T-cell (primary cell): ENCODE results near the gene RAB31. TPM values are rescaled to one million over a fixed set of nuclear protein-coding genes. Genes with fewer than 3 reads are reported as not detected.

Experiments used
- ATAC-seq, 4 experiments: fragments of 200-7000 bp in 3 of 4; fragments of 150-1000 bp in 1 of 4; cut with Tn5 transposase; replicated peaks in 1 of 4; 1 replicate in 3 of 4; 2 replicates in 1 of 4; pipeline ENCODE4 v1.10.0; 2021; ENCODE audit warnings: moderate library complexity in 3 of 4, mild to moderate bottlenecking in 2 of 4, moderate number of reproducible peaks in 1 of 4
- CTCF ChIA-PET, 2 donors: fragments of 300-600 bp; sonication (Branson Sonifier 250); formaldehyde crosslinking; loops; one replicate each; lab custom pipeline; 2022; ENCODE audit warnings: antibody characterized with exemption in 2 of 2; lab: Charles Lee
- POLR2A ChIA-PET, 2 donors: fragments of 300-600 bp; sonication (Branson Sonifier 250); formaldehyde crosslinking; loops; one replicate each; lab custom pipeline; 2022; ENCODE audit warnings: antibody characterized with exemption in 2 of 2; lab: Charles Lee
- DNase-seq, 35 experiments: peaks; one replicate each; pipeline versions ENCODE4 v3.0.0 to v3.0.0-alpha.2; 2013 to 2023
- H3K27ac ChIP-seq: one replicate; pipeline ENCODE4 v1.5.1; 2013; ENCODE audit warnings: low read length
- H3K27me3 ChIP-seq, 2 experiments: replicated peaks in 1 of 2; 1 replicate in 1 of 2; 2 replicates in 1 of 2; pipeline versions ENCODE4 v1.6.1 to v1.7.0; 2013; ENCODE audit warnings: low read length in 1 of 2, mixed read lengths in 1 of 2; ENCODE audit not compliant: control insufficient read depth in 2 of 2, insufficient read depth in 2 of 2; ENCODE audit errors: extremely low read depth in 1 of 2
- H3K36me3 ChIP-seq, 2 donors: 1 replicate in 1 of 2; 2 replicates in 1 of 2; pipeline versions ENCODE4 v1.6.1 to v1.7.0; 2013; ENCODE audit warnings: low read length in 1 of 2; ENCODE audit not compliant: control insufficient read depth in 2 of 2, insufficient read depth in 1 of 2; ENCODE audit errors: extremely low read depth in 1 of 2
- H3K4me1 ChIP-seq, 2 experiments: 1 replicate in 1 of 2; 2 replicates in 1 of 2; pipeline versions ENCODE4 v1.6.1 to v1.7.0; 2013; ENCODE audit warnings: low read length in 2 of 2, mixed read lengths in 1 of 2; ENCODE audit not compliant: insufficient read depth in 2 of 2, control insufficient read depth in 1 of 2; ENCODE audit errors: extremely low read depth in 1 of 2
- H3K4me3 ChIP-seq, 2 donors: 1 replicate in 1 of 2; 2 replicates in 1 of 2; pipeline versions ENCODE4 v1.5.1 to v1.7.0; 2013; ENCODE audit warnings: mild to moderate bottlenecking in 2 of 2, low read length in 1 of 2, moderate library complexity in 1 of 2; ENCODE audit not compliant: control insufficient read depth in 1 of 2; ENCODE audit errors: extremely low read depth in 1 of 2
- H3K9me3 ChIP-seq: 2 replicates; pipeline ENCODE4 v1.7.0; 2013
- H3K27ac Mint-ChIP-seq, 2 donors: one replicate each; pipeline ENCODE4 v1.8.0; 2020 to 2021; ENCODE audit warnings: mild to moderate bottlenecking in 2 of 2, mixed read lengths in 2 of 2
- H3K27me3 Mint-ChIP-seq, 2 donors: one replicate each; pipeline ENCODE4 v1.8.0; 2021 to 2022; ENCODE audit warnings: mixed read lengths in 2 of 2
- H3K36me3 Mint-ChIP-seq: one replicate; pipeline ENCODE4 v1.8.0; 2021; ENCODE audit warnings: mixed read lengths
- H3K4me1 Mint-ChIP-seq, 3 donors: one replicate each; pipeline ENCODE4 v1.8.0; 2020 to 2022; ENCODE audit warnings: mixed read lengths in 3 of 3, mild to moderate bottlenecking in 1 of 3
- H3K4me3 Mint-ChIP-seq, 3 donors: one replicate each; pipeline ENCODE4 v1.8.0; 2020 to 2022; ENCODE audit warnings: mild to moderate bottlenecking in 3 of 3, mixed read lengths in 3 of 3, moderate library complexity in 3 of 3
- H3K9me3 Mint-ChIP-seq, 3 donors: one replicate each; pipeline ENCODE4 v1.8.0; 2020 to 2022; ENCODE audit warnings: mixed read lengths in 3 of 3
- WGBS: methylation state at CpG from one replicate; pipeline ENCODE4 v1.1.5; 2013; ENCODE audit warnings: missing lambda C conversion rate; ENCODE audit not compliant: insufficient coverage; 5-methylcytosine and 5-hydroxymethylcytosine counted together
- total RNA-seq, 35 experiments: library from RNA in 6 of 35; stranded (reverse) in 6 of 35; fragments of 120-200 nt in 1 of 35; gene quantifications; one replicate each; pipeline versions ENCODE4 v1.2.1 to v1.2.4 and lab custom pipeline; 2013 to 2026

The RAB31 gene
- total RNA-seq, 5 donors from 2014 or later (not counting 1 experiment from before 2014, with no cell fraction given), result 0.60 to 2.0 (median 1.5) TPM

- H3K4me1 Mint-ChIP-seq, result no peaks in the 10 kb centered on the region
- H3K36me3 ChIP-seq, result no peaks in the 10 kb centered on the region
- H3K27me3 Mint-ChIP-seq, result peaks cover 4 to 8% of the 10 kb centered on the region in 2 donors
- no peaks in the 10 kb centered on the region for H3K27me3 ChIP-seq
- ChIA-PET CTCF (no interaction called here), POLR2A (no interaction called here)
- H3K36me3 Mint-ChIP-seq, result no peaks in the 10 kb centered on the region
- H3K4me3 Mint-ChIP-seq, result no peak overlapping the region
- H3K4me3 ChIP-seq, result no peak overlapping the region
- no peaks in the 10 kb centered on the region for H3K9me3 ChIP-seq
- no peak for ATAC-seq
- no peak overlapping the region for H3K27ac ChIP-seq
- no peaks in the 10 kb centered on the region for H3K4me1 ChIP-seq
- no peak for DNase-seq
- H3K27ac Mint-ChIP-seq, result no peak overlapping the region
- 82% methylated on average over 4 of the region's 7 CpGs for WGBS
- no peaks in the 10 kb centered on the region for H3K9me3 Mint-ChIP-seq
Measured at GRCh38 chr18:9859232-9859631, 151.1 kb downstream of the RAB31 start.

- Mint-ChIP-seq H3K4me1 (no peaks in the 10 kb centered on the region), H3K36me3 (peaks cover 3% of the 10 kb centered on the region)
Measured at GRCh38 chr18:9860682-9861081, 152.6 kb downstream of the RAB31 start.

GRCh38 chr18:9861157-9861556 lies 153.1 kb downstream of the RAB31 start:
- no peaks in the 10 kb centered on the region for H3K36me3 ChIP-seq

More at GRCh38 chr18:9860682-9861081, 152.6 kb downstream of the RAB31 start:
- no peak for ATAC-seq
- Histone ChIP-seq H3K36me3 (no peaks in the 10 kb centered on the region), H3K27me3 (no peaks in the 10 kb centered on the region), H3K27ac (no peak overlapping the region), H3K9me3 (no peaks in the 10 kb centered on the region), H3K4me3 (no peak overlapping the region), H3K4me1 (no peaks in the 10 kb centered on the region)
- POLR2A ChIA-PET, result interaction anchor here in 1 of 2 donors (0.7 kb wide), 1 partner anchor 444 kb away, joined by 7 read pairs; no protein-coding TSS in a partner anchor
- Mint-ChIP-seq H3K4me3 (no peak overlapping the region), H3K9me3 (peaks cover 3 to 9% (median 5%) of the 10 kb centered on the region in 3 donors), H3K27ac (no peak overlapping the region), H3K27me3 (peaks cover 6 to 7% of the 10 kb centered on the region in 2 donors)
- DNase-seq, result no peak
- CTCF ChIA-PET, result no interaction called here
- WGBS, result no CpG with 5 or more reads among the region's 4 CpGs

GRCh38 chr18:9861933-9862332 lies 153.8 kb downstream of the RAB31 start:
- ATAC-seq, result no peak
- no peaks in the 10 kb centered on the region for H3K4me1 Mint-ChIP-seq

More at GRCh38 chr18:9861157-9861556, 153.1 kb downstream of the RAB31 start:
- ChIA-PET POLR2A (interaction anchor here in 1 of 2 donors (0.7 kb wide), 1 partner anchor 444 kb away, joined by 7 read pairs; no protein-coding TSS in a partner anchor), CTCF (no interaction called here)
- Histone ChIP-seq H3K4me1 (no peaks in the 10 kb centered on the region), H3K4me3 (no peak overlapping the region), H3K27me3 (no peaks in the 10 kb centered on the region), H3K27ac (no peak overlapping the region), H3K9me3 (no peaks in the 10 kb centered on the region)
- DNase-seq, result no peak
- H3K27me3 Mint-ChIP-seq, result peaks cover 7 to 9% of the 10 kb centered on the region in 2 donors
- ATAC-seq, result no peak
- H3K36me3 Mint-ChIP-seq, result peaks cover 7% of the 10 kb centered on the region
- no peak overlapping the region for H3K4me3 Mint-ChIP-seq
- H3K9me3 Mint-ChIP-seq, result peaks cover 8 to 14% (median 10%) of the 10 kb centered on the region in 3 donors
- no peak overlapping the region for H3K27ac Mint-ChIP-seq
- no peaks in the 10 kb centered on the region for H3K4me1 Mint-ChIP-seq

GRCh38 chr18:9862686-9863085 lies 154.6 kb downstream of the RAB31 start:
- peaks cover 7 to 9% of the 10 kb centered on the region in 2 donors for H3K27me3 Mint-ChIP-seq
- POLR2A ChIA-PET, result interaction anchor here in 1 of 2 donors (0.6 kb wide), 1 partner anchor 24 kb away, joined by 5 read pairs; no protein-coding TSS in a partner anchor
- H3K4me3 Mint-ChIP-seq, result no peak overlapping the region
- H3K9me3 ChIP-seq, result no peaks in the 10 kb centered on the region
- H3K4me1 ChIP-seq, result no peaks in the 10 kb centered on the region
- 0% methylated on average over 1 of the region's 3 CpGs for WGBS
- no peaks in the 10 kb centered on the region for H3K36me3 ChIP-seq
- H3K4me3 ChIP-seq, result no peak overlapping the region
- peaks cover 7% of the 10 kb centered on the region for H3K36me3 Mint-ChIP-seq
- no peak overlapping the region for H3K27ac ChIP-seq
- ATAC-seq (no peak), DNase-seq (no peak)
- H3K27ac Mint-ChIP-seq, result no peak overlapping the region
- CTCF ChIA-PET, result no interaction called here
- no peaks in the 10 kb centered on the region for H3K27me3 ChIP-seq
- no peaks in the 10 kb centered on the region for H3K4me1 Mint-ChIP-seq
- H3K9me3 Mint-ChIP-seq, result peaks cover 9 to 21% (median 16%) of the 10 kb centered on the region in 3 donors

More at GRCh38 chr18:9861933-9862332, 153.8 kb downstream of the RAB31 start:
- H3K9me3 ChIP-seq, result no peaks in the 10 kb centered on the region
- H3K36me3 ChIP-seq, result no peaks in the 10 kb centered on the region
- H3K4me1 ChIP-seq, result no peaks in the 10 kb centered on the region
- DNase-seq, result no peak
- WGBS, result 50% methylated on average over 1 of the region's 4 CpGs
- POLR2A ChIA-PET, result interaction anchor here in 1 of 2 donors (0.6 kb wide), 1 partner anchor 25 kb away, joined by 5 read pairs; no protein-coding TSS in a partner anchor
- Mint-ChIP-seq H3K4me3 (no peak overlapping the region), H3K27me3 (peaks cover 7 to 9% of the 10 kb centered on the region in 2 donors), H3K36me3 (peaks cover 7% of the 10 kb centered on the region), H3K9me3 (peaks cover 9 to 19% (median 13%) of the 10 kb centered on the region in 3 donors), H3K27ac (no peak overlapping the region)
- no peak overlapping the region for H3K27ac ChIP-seq
- no peaks in the 10 kb centered on the region for H3K27me3 ChIP-seq
- H3K4me3 ChIP-seq, result no peak overlapping the region
- CTCF ChIA-PET, result no interaction called here

GRCh38 chr18:9863282-9863681 lies 155.2 kb downstream of the RAB31 start:
- peaks cover 9 to 21% (median 16%) of the 10 kb centered on the region in 3 donors for H3K9me3 Mint-ChIP-seq
- ChIA-PET CTCF (no interaction called here), POLR2A (no interaction called here)
- H3K36me3 ChIP-seq, result no peaks in the 10 kb centered on the region
- H3K4me3 ChIP-seq, result no peak overlapping the region
- WGBS, result no CpG with 5 or more reads among the region's 2 CpGs
- H3K4me1 ChIP-seq, result no peaks in the 10 kb centered on the region
- ATAC-seq (no peak), DNase-seq (no peak)
- peaks cover 7 to 9% of the 10 kb centered on the region in 2 donors for H3K27me3 Mint-ChIP-seq
- no peaks in the 10 kb centered on the region for H3K27me3 ChIP-seq
- no peaks in the 10 kb centered on the region for H3K9me3 ChIP-seq
- H3K4me1 Mint-ChIP-seq, result no peaks in the 10 kb centered on the region
- H3K36me3 Mint-ChIP-seq, result peaks cover 7% of the 10 kb centered on the region
- no peak overlapping the region for H3K4me3 Mint-ChIP-seq
- no peak overlapping the region for H3K27ac Mint-ChIP-seq
- no peak overlapping the region for H3K27ac ChIP-seq
